Left ventricle myocardium inferior (tissue), 1 donor: Measurements from ENCODE around the gene MAPT. TPM values are rescaled to one million over a fixed set of nuclear protein-coding genes. Genes with fewer than 3 reads are reported as not detected.

ENCODE experiments used
- DNase-seq: peaks from one replicate; pipeline ENCODE4 v3.0.0-alpha.2; 2020
- H3K27ac ChIP-seq: fragments of 200-600 bp; replicated peaks from 2 replicates; pipeline ENCODE4 v1.8.0; 2021
- H3K27me3 ChIP-seq: fragments of 200-600 bp; 2 replicates; pipeline ENCODE4 v1.8.0; 2021; ENCODE audit warnings: low read depth
- H3K36me3 ChIP-seq: fragments of 200-600 bp; 2 replicates; pipeline ENCODE4 v1.8.0; 2021
- H3K4me1 ChIP-seq: fragments of 200-600 bp; 2 replicates; pipeline ENCODE4 v1.8.0; 2021
- H3K4me3 ChIP-seq: fragments of 200-600 bp; 2 replicates; pipeline ENCODE4 v1.8.0; 2021; ENCODE audit warnings: mild to moderate bottlenecking, moderate library complexity
- H3K9me3 ChIP-seq: fragments of 200-600 bp; replicated peaks from 2 replicates; pipeline ENCODE4 v1.8.0; 2021
- CTCF ChIP-seq: fragments of 200-600 bp; IDR thresholded peaks from 2 replicates; pipeline ENCODE4 v1.8.0; 2021; ENCODE audit warnings: antibody characterized with exemption, mild to moderate bottlenecking, borderline replicate concordance
- intact Hi-C: fragments of 100-400 bp; cut with micrococcal nuclease; formaldehyde crosslinking; loops from one replicate; pipeline ENCODE4 v1.11.0; 2022
- total RNA-seq: library from RNA; stranded (reverse); fragmentation: NEBNext Ultra II Directional; extraction: Animal tissue kit (Norgen Biotek cat#: 25700); gene quantifications from one replicate; pipeline ENCODE4 v1.2.1, GENCODE V29; 2021
- donor health status: DM: no; HTN: yes; CAD: no; lungs with severe emphysema.

The MAPT gene
- total RNA-seq, 1 donor from 2014 or later = 28.6 TPM

- no peaks in the 10 kb centered on the region for H3K4me1 ChIP-seq
- H3K9me3 ChIP-seq = no peaks in the 10 kb centered on the region
- no peaks in the 10 kb centered on the region for H3K36me3 ChIP-seq
- H3K4me3 ChIP-seq = no peak overlapping the region
- no peak overlapping the region for H3K27ac ChIP-seq
- intact Hi-C loops = no loop called here
- TF ChIP-seq CTCF = no peak
- H3K27me3 ChIP-seq = no peaks in the 10 kb centered on the region
- no peak for DNase-seq
Observed at GRCh38 chr17:45997166-45997565, 102.8 kb downstream of the MAPT start.

GRCh38 chr17:45997624-45998023 lies 103.3 kb downstream of the MAPT start:
- no peaks in the 10 kb centered on the region for H3K36me3 ChIP-seq
- H3K4me1 ChIP-seq = peaks cover under 1% of the 10 kb centered on the region
- H3K27me3 ChIP-seq = no peaks in the 10 kb centered on the region
- no peak overlapping the region for H3K27ac ChIP-seq
- TF ChIP-seq CTCF = no peak
- DNase-seq = no peak
- intact Hi-C loops = no loop called here
- no peaks in the 10 kb centered on the region for H3K9me3 ChIP-seq
- no peak overlapping the region for H3K4me3 ChIP-seq

- no peak for TF ChIP-seq CTCF
- intact Hi-C loops = no loop called here
Observed at GRCh38 chr17:45998987-45999899, 104.9 kb downstream of the MAPT start, which contains the start of gene STH. Gene STH (plus strand): TSS chr17:45999250. CDS start chr17:45999280, 30 bp downstream.

GRCh38 chr17:45999900-46000290 lies 105.5 kb downstream of the MAPT start:
- H3K9me3 ChIP-seq = no peaks in the 10 kb centered on the region

More at GRCh38 chr17:45998987-45999899, 104.9 kb downstream of the MAPT start, which contains the start of gene STH:
- H3K27me3 ChIP-seq = no peaks in the 10 kb centered on the region
- H3K9me3 ChIP-seq = no peaks in the 10 kb centered on the region
- no peak within 1 kb of the TSS for H3K27ac ChIP-seq
- H3K4me1 ChIP-seq = peaks cover 16% of the 10 kb centered on the region
- no peak within 1 kb of the TSS for H3K4me3 ChIP-seq
- DNase-seq = no peak
- H3K36me3 ChIP-seq = no peaks in the 10 kb centered on the region

GRCh38 chr17:46000292-46000691 lies 105.9 kb downstream of the MAPT start:
- Histone ChIP-seq H3K4me1 (peaks cover 17% of the 10 kb centered on the region), H3K9me3 (no peaks in the 10 kb centered on the region), H3K27ac (no peak overlapping the region), H3K4me3 (no peak overlapping the region), H3K27me3 (no peaks in the 10 kb centered on the region), H3K36me3 (no peaks in the 10 kb centered on the region)
- no peak for TF ChIP-seq CTCF
- intact Hi-C loops = no loop called here
- DNase-seq = no peak

More at GRCh38 chr17:45999900-46000290, 105.5 kb downstream of the MAPT start:
- no peak overlapping the region for H3K4me3 ChIP-seq
- no peak overlapping the region for H3K27ac ChIP-seq
- no peaks in the 10 kb centered on the region for H3K27me3 ChIP-seq
- peaks cover 17% of the 10 kb centered on the region for H3K4me1 ChIP-seq
- no peak for DNase-seq
- no peak for TF ChIP-seq CTCF
- intact Hi-C loops = no loop called here
- H3K36me3 ChIP-seq = no peaks in the 10 kb centered on the region
